B cell (primary cell): ENCODE results near the gene CCR9. TPM values are rescaled to one million over a fixed set of nuclear protein-coding genes. Genes with fewer than 3 reads are reported as not detected.

Experiments
- ATAC-seq: fragments of 200-7000 bp; cut with Tn5 transposase; one replicate; pipeline ENCODE4 v1.10.0; 2021; ENCODE audit warnings: low read depth, mild to moderate bottlenecking, moderate number of reproducible peaks, moderate library complexity
- CTCF ChIA-PET: fragments of 350-600 bp; sonication (Branson Sonifier 250); formaldehyde crosslinking; loops from one replicate; lab custom pipeline; 2021; ENCODE audit warnings: antibody characterized with exemption, inconsistent platforms; lab: Charles Lee
- POLR2A ChIA-PET: fragments of 350-600 bp; sonication (Branson Sonifier 250); formaldehyde crosslinking; loops from one replicate; lab custom pipeline; 2021; ENCODE audit warnings: antibody characterized with exemption; lab: Charles Lee
- DNase-seq: peaks from one replicate; pipeline ENCODE4 v3.0.0; 2013
- H2AFZ ChIP-seq: 2 replicates; pipeline ENCODE4 v1.6.1; 2012; ENCODE audit warnings: mild to moderate bottlenecking, low read depth, low read length; ENCODE audit not compliant: insufficient read depth, poor library complexity, severe bottlenecking
- H3K27ac ChIP-seq, 2 donors: 1 replicate in 1 of 2; 2 replicates in 1 of 2; pipeline ENCODE4 v1.5.1; 2012 to 2013; ENCODE audit warnings: low read length in 2 of 2, mild to moderate bottlenecking in 2 of 2, moderate library complexity in 1 of 2
- H3K27me3 ChIP-seq, 4 experiments: fragments of 200-600 bp in 1 of 4; sonication (generic) in 1 of 4; replicated peaks in 1 of 4; 1 replicate in 2 of 4; 2 replicates in 2 of 4; pipeline versions ENCODE4 v1.6.1 to v1.7.0; 2013 to 2016; ENCODE audit warnings: low read length in 3 of 4, mild to moderate bottlenecking in 2 of 4, mixed read lengths in 1 of 4, moderate library complexity in 1 of 4; ENCODE audit not compliant: insufficient read depth in 4 of 4, control insufficient read depth in 3 of 4; ENCODE audit errors: control extremely low read depth in 1 of 4
- H3K36me3 ChIP-seq, 2 experiments: replicated peaks in 1 of 2; 1 replicate in 1 of 2; 2 replicates in 1 of 2; pipeline versions ENCODE4 v1.6.1 to v1.7.1; 2013; ENCODE audit warnings: low read length in 1 of 2; ENCODE audit not compliant: insufficient read depth in 2 of 2, control insufficient read depth in 1 of 2; ENCODE audit errors: control extremely low read depth in 1 of 2, extremely low read depth in 1 of 2
- H3K4me1 ChIP-seq, 2 donors: fragments of 200-600 bp in 1 of 2; sonication (generic) in 1 of 2; 1 replicate in 1 of 2; 2 replicates in 1 of 2; pipeline versions ENCODE4 v1.5.1 to v1.6.1; 2013 to 2017; ENCODE audit warnings: low read length in 2 of 2; ENCODE audit not compliant: control insufficient read depth in 2 of 2, insufficient read depth in 2 of 2
- H3K4me2 ChIP-seq: replicated peaks from 2 replicates; pipeline ENCODE3; 2012; ENCODE audit warnings: mild to moderate bottlenecking, low read depth, low read length; ENCODE audit not compliant: poor library complexity, severe bottlenecking
- H3K4me3 ChIP-seq, 5 experiments: fragments of 200-600 bp in 1 of 5; sonication (generic) in 1 of 5; 1 replicate in 3 of 5; 2 replicates in 2 of 5; pipeline versions ENCODE4 v1.5.1 to v1.7.0; 2011 to 2016; ENCODE audit warnings: low read length in 4 of 5, mild to moderate bottlenecking in 4 of 5, low read depth in 2 of 5, control low read depth in 1 of 5, moderate library complexity in 1 of 5; ENCODE audit not compliant: insufficient read depth in 1 of 5; ENCODE audit errors: control extremely low read depth in 1 of 5, extremely low read depth in 1 of 5
- H3K79me2 ChIP-seq: fragments of 200-600 bp; sonication (generic); one replicate; pipeline ENCODE4 v1.6.0; 2016; ENCODE audit warnings: low read length; ENCODE audit not compliant: control insufficient read depth, insufficient read depth
- H3K9ac ChIP-seq: fragments of 200-600 bp; sonication (generic); 2 replicates; pipeline ENCODE4 v1.6.1; 2017; ENCODE audit warnings: mild to moderate bottlenecking, low read length, moderate library complexity
- H3K9me3 ChIP-seq, 3 donors: one replicate each; pipeline versions ENCODE4 v1.6.1 to v1.7.1; 2013; ENCODE audit warnings: low read length in 2 of 3; ENCODE audit not compliant: control insufficient read depth in 2 of 3, insufficient read depth in 1 of 3; ENCODE audit errors: control extremely low read depth in 1 of 3
- H4K20me1 ChIP-seq: 2 replicates; pipeline ENCODE4 v1.6.0; 2012; ENCODE audit warnings: mild to moderate bottlenecking, low read length; ENCODE audit not compliant: insufficient read depth, control insufficient read depth, poor library complexity, severe bottlenecking
- H3K27ac Mint-ChIP-seq: one replicate; pipeline ENCODE4 v1.8.0; 2021; ENCODE audit warnings: mixed read lengths
- H3K27me3 Mint-ChIP-seq: one replicate; pipeline ENCODE4 v1.8.0; 2021; ENCODE audit warnings: mixed read lengths
- H3K4me1 Mint-ChIP-seq: one replicate; pipeline ENCODE4 v1.8.0; 2021; ENCODE audit warnings: mixed read lengths
- H3K4me3 Mint-ChIP-seq: one replicate; pipeline ENCODE4 v1.8.0; 2021; ENCODE audit warnings: mixed read lengths
- H3K9me3 Mint-ChIP-seq: one replicate; pipeline ENCODE4 v1.8.0; 2022; ENCODE audit warnings: mixed read lengths; ENCODE audit not compliant: insufficient read depth
- EZH2 ChIP-seq: IDR thresholded peaks from 2 replicates; pipeline ENCODE4 v1.6.1; 2012; ENCODE audit warnings: borderline replicate concordance, low read depth, mild to moderate bottlenecking, moderate library complexity, low read length; ENCODE audit not compliant: insufficient read depth, poor library complexity, severe bottlenecking
- WGBS: methylation state at CpG from one replicate; pipeline ENCODE4 v1.1.5; 2013; ENCODE audit warnings: missing lambda C conversion rate; ENCODE audit not compliant: insufficient coverage; 5-methylcytosine and 5-hydroxymethylcytosine counted together
- intact Hi-C: fragments of 100-400 bp; cut with micrococcal nuclease; formaldehyde crosslinking; loops from one replicate; pipeline ENCODE4 v1.10.0; 2022
- polyA plus RNA-seq: library from polyadenylated mRNA; depleted of rRNA; stranded (reverse); fragments of >200 nt; gene quantifications from 2 replicates; pipeline ENCODE4 v1.2.3, GENCODE V29; 2012
- total RNA-seq, 2 donors: library from RNA; stranded (reverse); fragments of 120-200 nt in 1 of 2; gene quantifications; 1 replicate in 1 of 2; 2 replicates in 1 of 2; pipeline versions ENCODE4 v1.2.3 to v1.2.4, GENCODE V29; 2013 to 2022
- TF ChIP-seq, protein P1 (sequence below): fragments of 200-600 bp; IDR thresholded peaks from one replicate; pipeline ENCODE4 v1.8.0; 2022; ENCODE audit warnings: antibody characterized with exemption, mild to moderate bottlenecking

The CCR9 gene
- total and polyA plus RNA-seq, 2 donors (not counting 1 experiment from before 2014, with no cell fraction given): 0.76 to 1.1 TPM

DNA sequence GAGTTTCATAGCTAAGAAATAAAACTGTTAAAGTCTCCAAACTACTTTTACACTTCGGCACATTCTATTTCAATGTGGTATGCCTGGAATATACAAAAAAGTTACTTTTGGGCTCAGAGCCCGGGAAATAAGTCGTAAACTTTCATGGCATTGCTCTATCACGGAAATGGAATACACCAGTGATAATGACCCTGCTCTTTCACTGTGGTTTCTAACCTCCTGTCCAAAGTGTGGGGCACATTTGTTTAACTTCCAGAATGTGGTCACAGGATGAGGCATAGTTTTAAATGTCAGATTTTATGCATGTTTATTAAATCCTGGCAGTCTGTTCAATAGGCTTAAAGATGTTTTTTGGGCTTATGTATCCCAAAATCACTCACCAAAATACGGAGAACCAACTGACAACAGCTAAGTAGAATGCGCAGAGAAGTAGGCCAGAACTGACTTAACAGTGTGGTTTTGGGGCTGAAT lies 62.0 kb downstream of the CCR9 start:
- no peaks in the 10 kb centered on the region for H3K79me2 ChIP-seq
- no peak for ATAC-seq
- intact Hi-C loops: no loop called here
- no peaks in the 10 kb centered on the region for H3K27me3 ChIP-seq
- POLR2A ChIA-PET: no interaction called here
- no peak overlapping the region for H3K27ac Mint-ChIP-seq
- H3K27ac ChIP-seq: no peak overlapping the region
- no peaks in the 10 kb centered on the region for H3K4me1 ChIP-seq
- H3K4me3 ChIP-seq: no peak overlapping the region
- no peaks in the 10 kb centered on the region for H4K20me1 ChIP-seq
- no peaks in the 10 kb centered on the region for H3K4me1 Mint-ChIP-seq
- peaks cover 4 to 77% of the 10 kb centered on the region in 2 experiments for H3K36me3 ChIP-seq
- H3K4me3 Mint-ChIP-seq: no peak overlapping the region
- H2AFZ ChIP-seq: no peak overlapping the region
- TF ChIP-seq EZH2: no peak
- TF ChIP-seq, protein P1, sequence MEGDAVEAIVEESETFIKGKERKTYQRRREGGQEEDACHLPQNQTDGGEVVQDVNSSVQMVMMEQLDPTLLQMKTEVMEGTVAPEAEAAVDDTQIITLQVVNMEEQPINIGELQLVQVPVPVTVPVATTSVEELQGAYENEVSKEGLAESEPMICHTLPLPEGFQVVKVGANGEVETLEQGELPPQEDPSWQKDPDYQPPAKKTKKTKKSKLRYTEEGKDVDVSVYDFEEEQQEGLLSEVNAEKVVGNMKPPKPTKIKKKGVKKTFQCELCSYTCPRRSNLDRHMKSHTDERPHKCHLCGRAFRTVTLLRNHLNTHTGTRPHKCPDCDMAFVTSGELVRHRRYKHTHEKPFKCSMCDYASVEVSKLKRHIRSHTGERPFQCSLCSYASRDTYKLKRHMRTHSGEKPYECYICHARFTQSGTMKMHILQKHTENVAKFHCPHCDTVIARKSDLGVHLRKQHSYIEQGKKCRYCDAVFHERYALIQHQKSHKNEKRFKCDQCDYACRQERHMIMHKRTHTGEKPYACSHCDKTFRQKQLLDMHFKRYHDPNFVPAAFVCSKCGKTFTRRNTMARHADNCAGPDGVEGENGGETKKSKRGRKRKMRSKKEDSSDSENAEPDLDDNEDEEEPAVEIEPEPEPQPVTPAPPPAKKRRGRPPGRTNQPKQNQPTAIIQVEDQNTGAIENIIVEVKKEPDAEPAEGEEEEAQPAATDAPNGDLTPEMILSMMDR: no peak
- H3K9me3 ChIP-seq: no peaks in the 10 kb centered on the region
- no peaks in the 10 kb centered on the region for H3K27me3 Mint-ChIP-seq
- CTCF ChIA-PET: interaction anchor here (1.6 to 2.3 kb wide), 2 partner anchors 10 to 14 kb away, joined by 3 to 6 read pairs; no protein-coding TSS in a partner anchor
- H3K9ac ChIP-seq: no peak overlapping the region
- 76% methylated on average over 5 of the region's 6 CpGs for WGBS
- H3K9me3 Mint-ChIP-seq: no peaks in the 10 kb centered on the region
- H3K4me2 ChIP-seq: no peak overlapping the region
- DNase-seq: no peak

DNA sequence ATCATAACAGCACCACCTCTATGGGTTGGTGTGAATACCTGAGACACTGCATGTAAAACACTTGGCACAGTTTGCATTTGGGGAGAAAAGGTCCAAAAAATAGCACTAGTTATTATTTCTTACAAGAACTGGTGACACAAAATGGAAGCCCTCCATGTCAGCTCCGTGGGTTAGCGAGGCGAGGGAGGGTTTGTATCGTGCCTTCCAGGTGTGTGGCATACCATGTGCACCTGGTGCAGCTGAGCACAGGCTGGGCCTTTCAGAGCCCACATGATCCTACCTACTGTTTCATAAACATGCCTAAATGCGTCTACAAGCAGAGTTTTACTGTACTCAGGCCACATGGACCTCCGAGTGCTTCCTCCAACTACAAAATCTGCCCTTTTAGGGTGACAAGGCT lies 62.5 kb downstream of the CCR9 start:
- intact Hi-C loops: no loop called here
- H3K79me2 ChIP-seq: no peaks in the 10 kb centered on the region
- Mint-ChIP-seq H3K9me3 (no peaks in the 10 kb centered on the region), H3K4me3 (no peak overlapping the region), H3K4me1 (no peaks in the 10 kb centered on the region), H3K27me3 (no peaks in the 10 kb centered on the region), H3K27ac (no peak overlapping the region)
- ChIA-PET POLR2A (no interaction called here), CTCF (no interaction called here)
- no peaks in the 10 kb centered on the region for H3K4me1 ChIP-seq
- H3K4me2 ChIP-seq: no peak overlapping the region
- DNase-seq: no peak
- TF ChIP-seq, protein P1: no peak
- TF ChIP-seq EZH2: no peak
- peaks cover 4 to 83% of the 10 kb centered on the region in 2 experiments for H3K36me3 ChIP-seq
- no peak overlapping the region for H3K4me3 ChIP-seq
- no peak for ATAC-seq
- H3K9me3 ChIP-seq: no peaks in the 10 kb centered on the region
- no peak overlapping the region for H3K27ac ChIP-seq
- no peak overlapping the region for H2AFZ ChIP-seq
- no peak overlapping the region for H3K9ac ChIP-seq
- no peaks in the 10 kb centered on the region for H4K20me1 ChIP-seq
- H3K27me3 ChIP-seq: no peaks in the 10 kb centered on the region
- 97% methylated on average over 6 of the region's 6 CpGs for WGBS
